NCI-H128 (cell line): ENCODE data around the gene LDLRAP1.

Experiments
- DNase-seq: peaks from one replicate; lab custom pipeline; 2025; ENCODE audit not compliant: unreplicated experiment; lab: John Stamatoyannopoulos, UW

LDLRAP1 gene

GRCh38 chr1:25524568-25525360 is 18.6 kb upstream of the LDLRAP1 start:
- DNase-seq, result no peak

DNA sequence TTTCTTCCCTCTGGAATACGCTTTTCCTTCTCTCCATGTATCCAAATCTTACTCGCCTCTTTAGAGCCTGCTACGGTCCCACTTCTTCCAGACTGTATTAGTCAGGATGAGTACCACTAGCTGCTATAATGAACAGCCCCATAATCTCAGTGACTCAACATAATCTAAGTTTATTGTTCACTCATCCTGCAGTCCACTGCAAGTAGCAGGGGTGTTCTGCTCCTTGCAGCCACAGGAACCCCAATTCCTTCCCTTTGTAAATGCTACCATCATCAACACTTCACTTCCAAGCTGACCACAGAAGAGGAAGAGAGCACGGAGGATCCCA is 18.1 kb upstream of the LDLRAP1 start:
- DNase-seq, result no peak

- no peak for DNase-seq
These were observed 16.7 kb upstream of the LDLRAP1 start for GRCh38 chr1:25526753-25527152.

DNA sequence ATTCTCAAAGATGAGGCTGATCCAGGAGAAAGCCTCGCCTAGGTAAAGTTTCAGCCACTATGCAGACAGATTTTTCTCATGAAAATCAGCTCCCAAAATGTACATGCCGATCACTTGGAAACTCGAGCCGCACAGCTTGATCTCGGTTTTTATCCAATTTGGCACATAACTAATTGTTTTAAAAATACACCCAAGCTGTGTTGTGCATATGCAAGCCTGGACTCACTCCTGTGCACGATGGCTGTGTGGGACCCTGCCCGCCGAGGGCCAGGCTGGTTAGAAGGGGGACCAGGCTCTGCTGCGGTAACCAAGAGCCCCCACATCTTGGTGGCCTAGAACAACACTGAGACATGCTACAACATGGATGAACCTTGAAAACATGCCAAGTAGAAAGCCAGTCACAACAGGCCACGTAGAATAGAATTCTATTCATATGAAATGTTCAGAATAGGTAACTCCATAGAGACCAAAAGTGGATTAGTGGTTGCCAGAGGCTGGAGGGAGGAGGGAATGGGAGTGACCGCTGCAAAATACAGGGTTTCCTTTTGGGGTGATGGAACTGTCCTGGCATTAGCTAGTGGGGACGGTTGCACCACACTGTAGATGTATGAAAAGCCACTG is 16.1 kb upstream of the LDLRAP1 start:
- DNase-seq, result no peak

DNA sequence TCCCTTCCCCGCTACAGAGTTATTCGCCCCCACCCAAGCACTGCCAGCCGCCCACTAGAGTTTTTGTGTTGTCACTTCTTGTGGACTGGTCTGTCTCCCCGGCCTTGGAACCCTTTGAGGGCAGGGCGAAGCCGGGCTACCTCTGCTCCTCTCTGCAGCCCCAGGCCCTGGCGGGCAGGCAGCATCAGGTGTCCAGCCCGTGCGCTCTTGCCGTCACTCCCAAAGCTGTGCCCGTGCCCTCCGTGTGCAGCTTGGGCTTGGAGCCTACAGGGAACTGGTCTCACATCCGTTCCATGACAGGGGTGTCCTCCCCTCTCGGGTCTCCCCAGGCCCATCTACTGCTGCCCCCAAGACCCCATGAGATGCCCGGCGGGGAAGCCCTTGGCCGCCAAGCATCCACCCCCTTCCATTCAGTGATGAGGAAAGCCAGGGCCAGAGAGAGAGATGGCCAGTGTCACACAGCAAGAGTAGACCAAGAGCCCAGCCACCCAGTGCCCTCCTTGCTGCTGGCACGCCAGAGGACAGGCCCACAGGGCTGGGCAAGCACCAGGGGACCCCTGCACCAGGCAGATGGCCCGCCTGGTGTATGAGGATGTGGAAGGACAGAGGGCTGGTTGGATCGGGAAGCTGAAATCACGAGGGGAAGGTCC is 15.3 kb upstream of the LDLRAP1 start:
- no peak for DNase-seq

- DNase-seq, result no peak
These were observed 14.4 kb upstream of the LDLRAP1 start for GRCh38 chr1:25528881-25529517.

GRCh38 chr1:25529518-25530185 is 13.8 kb upstream of the LDLRAP1 start:
- DNase-seq, result no peak

GRCh38 chr1:25530186-25531081 is 13.0 kb upstream of the LDLRAP1 start:
- DNase-seq, result no peak

- no peak for DNase-seq
These were observed 12.3 kb upstream of the LDLRAP1 start for GRCh38 chr1:25531082-25531461.

- no peak for DNase-seq
These were observed 10.4 kb upstream of the LDLRAP1 start for GRCh38 chr1:25532970-25533369.

DNA sequence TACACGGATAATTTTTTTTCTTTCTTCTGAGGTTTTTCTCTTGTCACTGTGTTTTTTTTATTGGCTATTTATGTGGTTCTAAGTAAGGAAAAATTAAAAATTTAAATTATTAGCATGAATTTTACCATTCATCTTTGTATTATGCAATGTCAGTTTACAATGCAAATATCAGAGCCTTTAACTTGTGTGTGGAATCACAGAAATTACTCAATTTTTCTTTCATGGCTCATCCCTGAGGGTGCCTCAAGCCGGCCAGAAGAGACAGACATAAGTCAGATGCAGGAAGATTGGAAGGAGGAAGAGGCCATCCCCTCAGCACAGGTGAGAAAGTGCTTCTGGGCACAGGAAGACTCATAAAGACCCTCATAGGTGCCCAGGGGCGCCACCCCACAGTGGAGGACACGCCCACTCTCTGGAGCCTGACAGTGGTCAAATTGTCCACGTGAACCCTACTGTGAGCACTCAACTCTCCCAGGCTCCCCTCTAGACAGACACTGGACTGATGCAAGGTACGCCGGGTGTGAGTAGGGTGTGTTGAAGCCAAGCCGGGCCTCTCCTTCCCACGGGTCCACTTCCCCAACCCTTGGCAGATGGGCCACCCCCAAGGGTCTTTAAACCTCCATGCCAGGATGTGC is 9.5 kb upstream of the LDLRAP1 start:
- DNase-seq, result no peak

DNA sequence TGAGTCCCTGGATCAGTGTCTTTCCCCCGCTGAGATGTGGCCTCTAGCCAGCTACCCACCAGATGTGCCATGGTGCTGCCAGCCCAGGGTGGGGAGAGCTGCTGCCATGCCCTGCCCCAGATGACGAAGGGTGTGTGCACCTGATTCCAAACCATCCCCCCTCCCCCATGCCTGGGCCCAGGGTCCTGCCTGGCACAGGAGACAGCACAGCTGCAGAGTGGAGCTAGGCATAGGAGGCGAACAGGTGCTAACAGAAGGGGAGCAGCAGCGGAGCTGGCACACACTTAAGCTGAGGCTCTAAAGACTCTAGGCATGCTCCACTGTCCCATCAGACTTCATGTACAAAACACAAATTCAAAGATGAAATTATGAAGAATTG is 9.0 kb upstream of the LDLRAP1 start:
- no peak for DNase-seq

- no peak for DNase-seq
These were observed 7.3 kb upstream of the LDLRAP1 start for GRCh38 chr1:25536124-25536523.

GRCh38 chr1:25537153-25537831 is 6.1 kb upstream of the LDLRAP1 start:
- DNase-seq, result no peak

DNA sequence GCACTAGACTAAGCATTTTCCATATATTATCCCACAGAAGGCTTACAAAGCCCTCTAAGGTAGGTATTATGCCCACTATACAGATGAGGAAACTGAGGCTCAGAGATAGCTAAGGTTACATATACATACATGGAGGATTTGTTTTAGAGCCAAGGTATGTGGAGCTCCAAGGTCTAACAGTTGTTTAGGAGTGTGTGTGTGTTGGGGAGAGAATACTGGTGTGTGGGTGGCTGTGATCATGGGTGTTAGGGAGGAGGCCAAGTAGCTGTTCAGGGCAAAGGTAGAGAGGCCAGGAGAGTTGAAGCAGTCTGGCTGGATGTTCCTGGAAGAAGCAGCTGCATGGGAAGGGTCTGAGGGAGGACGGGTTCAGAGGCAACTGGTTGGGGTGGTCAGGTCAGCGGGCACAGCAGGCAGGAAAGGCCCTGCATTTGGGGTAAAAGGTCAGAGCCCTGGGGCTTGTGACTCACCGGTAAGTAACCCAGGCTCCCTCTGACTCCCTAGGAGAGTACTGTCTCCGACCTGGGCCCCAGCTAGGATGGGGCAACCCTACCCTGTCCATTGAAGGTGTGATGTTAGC is 5.1 kb upstream of the LDLRAP1 start:
- DNase-seq, result no peak

DNA sequence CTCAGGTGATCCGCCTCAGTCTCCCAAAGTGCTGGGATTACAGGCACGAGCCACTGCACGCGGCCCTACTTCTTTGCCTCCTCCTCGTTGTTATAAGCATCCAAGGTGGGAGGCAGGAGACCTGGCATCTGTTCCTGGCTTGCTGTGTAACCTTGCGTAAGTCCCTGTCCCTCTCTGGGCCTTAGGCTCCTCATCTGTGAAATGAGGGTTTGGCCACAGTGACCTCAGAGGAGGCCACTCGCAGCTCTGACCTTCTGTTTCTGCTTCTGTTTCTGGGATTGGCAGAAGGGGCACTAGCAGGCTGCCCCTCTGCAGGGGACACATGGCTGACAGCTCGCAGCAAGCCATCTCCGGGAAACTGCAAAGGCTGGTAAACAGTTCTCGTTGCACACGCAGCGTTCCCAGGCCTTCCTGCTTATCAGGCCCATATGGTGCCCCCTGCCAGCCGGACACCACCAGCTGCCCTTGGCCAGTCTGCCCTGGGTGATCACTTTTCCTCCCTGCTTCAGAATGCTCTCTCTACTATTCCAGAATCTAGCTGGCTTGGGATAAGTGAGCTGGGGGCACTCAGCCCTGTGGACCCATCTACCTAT is 2.6 kb upstream of the LDLRAP1 start:
- DNase-seq, result no peak

GRCh38 chr1:25541425-25541824 is 2.0 kb upstream of the LDLRAP1 start:
- DNase-seq, result no peak

DNA sequence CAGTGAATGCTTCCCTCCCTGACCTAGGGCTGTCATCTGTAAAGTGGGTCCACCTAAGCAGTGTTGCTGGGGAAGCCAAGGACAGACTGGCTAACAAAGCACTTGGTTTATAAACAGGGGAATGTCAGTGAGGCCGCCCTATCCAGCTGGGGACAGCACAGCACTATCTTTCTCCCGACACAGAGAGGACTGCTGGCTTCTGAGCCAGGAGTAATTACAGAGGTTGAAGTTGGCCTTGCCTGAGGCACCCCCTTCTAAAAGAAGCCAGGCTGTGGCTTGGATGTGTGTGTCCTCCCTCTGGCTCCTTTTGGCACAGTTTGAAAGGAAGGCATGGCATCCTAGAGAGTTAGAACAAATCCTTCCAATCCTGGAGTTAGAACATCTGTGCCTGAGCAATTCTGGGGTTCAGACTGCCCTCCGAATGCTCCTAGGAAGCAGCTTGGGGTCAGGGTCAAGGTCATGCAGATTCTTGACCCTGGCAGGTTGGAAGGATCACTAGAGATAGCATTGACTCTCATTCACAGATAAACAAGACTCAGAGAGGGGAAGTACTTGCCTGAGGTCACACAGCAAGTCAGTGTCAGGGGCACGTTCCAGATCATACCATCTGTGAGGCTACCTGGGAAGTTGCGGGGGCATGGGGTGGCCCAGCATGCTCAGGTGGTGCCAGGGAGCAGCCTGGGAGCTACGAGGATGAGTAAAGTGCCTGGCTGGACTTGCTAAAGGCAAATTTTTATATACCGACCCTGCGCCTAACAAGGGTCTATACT is 1.3 kb upstream of the LDLRAP1 start:
- no peak for DNase-seq
